Astrocyte (in vitro differentiated cells and primary cell): Measurements from ENCODE around the gene MBP. TPM values are rescaled to one million over a fixed set of nuclear protein-coding genes. Genes with fewer than 3 reads are reported as not detected.

Experiments used
- DNase-seq: peaks from one replicate; pipeline ENCODE4 v3.0.0-alpha.2; 2010; ENCODE audit warnings: low read depth
- FAIRE-seq: peaks from 2 replicates; lab custom pipeline; 2011; peaks lifted over from hg19 to GRCh38; lab: Jason Lieb, UNC
- H2AFZ ChIP-seq: 2 replicates; pipeline ENCODE4 v1.6.0; 2012; ENCODE audit warnings: low read depth, low read length, inconsistent platforms
- H3K27ac ChIP-seq: 2 replicates; pipeline ENCODE4 v1.5.1; 2011; ENCODE audit warnings: low read depth, low read length, inconsistent platforms
- H3K27me3 ChIP-seq: 2 replicates; pipeline ENCODE4 v1.6.0; 2011; ENCODE audit warnings: low read length, inconsistent platforms; ENCODE audit not compliant: insufficient read depth
- H3K36me3 ChIP-seq: 2 replicates; pipeline ENCODE4 v1.5.1; 2011; ENCODE audit warnings: low read length, inconsistent platforms; ENCODE audit not compliant: insufficient read depth
- H3K4me1 ChIP-seq: 2 replicates; pipeline ENCODE4 v1.5.1; 2011; ENCODE audit warnings: low read length, inconsistent platforms; ENCODE audit not compliant: insufficient read depth
- H3K4me2 ChIP-seq: 2 replicates; pipeline ENCODE4 v1.6.0; 2012; ENCODE audit warnings: low read length, inconsistent platforms
- H3K4me3 ChIP-seq: 2 replicates; pipeline ENCODE4 v1.5.1; 2011; ENCODE audit warnings: low read depth, mild to moderate bottlenecking, low read length, inconsistent platforms; ENCODE audit not compliant: insufficient read depth
- H3K79me2 ChIP-seq: 2 replicates; pipeline ENCODE4 v1.6.0; 2012; ENCODE audit warnings: mild to moderate bottlenecking, low read length, inconsistent platforms; ENCODE audit not compliant: insufficient read depth
- H3K9ac ChIP-seq: 2 replicates; pipeline ENCODE4 v1.6.0; 2012; ENCODE audit warnings: mild to moderate bottlenecking, low read length, inconsistent platforms
- H3K9me3 ChIP-seq: 2 replicates; pipeline ENCODE4 v1.5.1; 2012; ENCODE audit warnings: low read depth, mild to moderate bottlenecking, low read length, inconsistent platforms; ENCODE audit not compliant: insufficient read depth
- H4K20me1 ChIP-seq: 2 replicates; pipeline ENCODE4 v1.6.0; 2012; ENCODE audit warnings: low read length, inconsistent platforms; ENCODE audit not compliant: insufficient read depth
- H3K27ac Mint-ChIP-seq: one replicate; pipeline ENCODE4 v1.8.0; 2021; ENCODE audit warnings: mild to moderate bottlenecking, mixed read lengths; ENCODE audit not compliant: unreplicated experiment
- H3K27me3 Mint-ChIP-seq: one replicate; pipeline ENCODE4 v1.8.0; 2021; ENCODE audit warnings: low read depth, mixed read lengths; ENCODE audit not compliant: unreplicated experiment
- H3K36me3 Mint-ChIP-seq: one replicate; pipeline ENCODE4 v1.8.0; 2021; ENCODE audit warnings: low read depth, mixed read lengths; ENCODE audit not compliant: unreplicated experiment
- H3K4me1 Mint-ChIP-seq: one replicate; pipeline ENCODE4 v1.8.0; 2021; ENCODE audit warnings: low read depth, mixed read lengths; ENCODE audit not compliant: unreplicated experiment
- H3K4me3 Mint-ChIP-seq: one replicate; pipeline ENCODE4 v1.8.0; 2021; ENCODE audit warnings: mild to moderate bottlenecking, moderate library complexity, mixed read lengths; ENCODE audit not compliant: unreplicated experiment
- H3K9me3 Mint-ChIP-seq: one replicate; pipeline ENCODE4 v1.8.0; 2021; ENCODE audit warnings: mild to moderate bottlenecking, mixed read lengths; ENCODE audit not compliant: unreplicated experiment
- CTCF ChIP-seq: IDR thresholded peaks from 2 replicates; pipeline ENCODE4 v1.5.1; 2011; ENCODE audit warnings: low read depth, mild to moderate bottlenecking, inconsistent platforms, low read length, moderate library complexity; ENCODE audit not compliant: insufficient read depth
- EZH2 ChIP-seq: IDR thresholded peaks from 2 replicates; pipeline ENCODE4 v1.6.1; 2012; ENCODE audit warnings: mild to moderate bottlenecking, low read length, inconsistent platforms; ENCODE audit not compliant: insufficient read depth
- total RNA-seq: library from RNA; stranded (reverse); gene quantifications from 2 replicates; pipeline ENCODE4 v1.2.1, GENCODE V29; 2021

Gene MBP
- total RNA-seq, 1 donor from 2014 or later, result 11.4 TPM

GRCh38 chr18:77069482-77069881 is 63.1 kb downstream of the MBP start:
- H3K4me1 Mint-ChIP-seq, result peaks cover 55% of the 10 kb centered on the region
- Histone ChIP-seq H3K4me3 (no peak overlapping the region), H3K9ac (peak overlapping the region; percentile 79), H3K27me3 (no peaks in the 10 kb centered on the region), H3K36me3 (no peaks in the 10 kb centered on the region), H3K4me1 (peaks cover 59% of the 10 kb centered on the region), H4K20me1 (no peaks in the 10 kb centered on the region), H3K4me2 (no peak overlapping the region), H3K9me3 (no peaks in the 10 kb centered on the region), H2AFZ (no peak overlapping the region), H3K79me2 (no peaks in the 10 kb centered on the region), H3K27ac (peak overlapping the region; percentile 96)
- no peaks in the 10 kb centered on the region for H3K36me3 Mint-ChIP-seq
- no peak for TF ChIP-seq CTCF
- TF ChIP-seq EZH2, result no peak
- peaks cover 3% of the 10 kb centered on the region for H3K9me3 Mint-ChIP-seq
- peak overlapping the region; percentile 54 for H3K27ac Mint-ChIP-seq
- FAIRE-seq (no peak), DNase-seq (no peak)
- no peak overlapping the region for H3K4me3 Mint-ChIP-seq
- H3K27me3 Mint-ChIP-seq, result no peaks in the 10 kb centered on the region

GRCh38 chr18:77068321-77069312 is 64.0 kb downstream of the MBP start:
- Histone ChIP-seq H2AFZ (no peak overlapping the region), H3K4me1 (peaks cover 61% of the 10 kb centered on the region), H3K4me2 (peak overlapping the region; percentile 81), H3K9ac (peak overlapping the region; percentile 79), H3K9me3 (no peaks in the 10 kb centered on the region), H3K4me3 (no peak overlapping the region), H3K79me2 (no peaks in the 10 kb centered on the region), H3K27me3 (no peaks in the 10 kb centered on the region), H3K36me3 (no peaks in the 10 kb centered on the region), H4K20me1 (no peaks in the 10 kb centered on the region), H3K27ac (peak overlapping the region; percentile 96)
- no peak for FAIRE-seq
- DNase-seq, result peak; percentile 66
- Mint-ChIP-seq H3K27ac (peak overlapping the region; percentile 95), H3K4me1 (peaks cover 55% of the 10 kb centered on the region), H3K27me3 (no peaks in the 10 kb centered on the region), H3K4me3 (no peak overlapping the region), H3K36me3 (no peaks in the 10 kb centered on the region), H3K9me3 (no peaks in the 10 kb centered on the region)
- TF ChIP-seq CTCF, result no peak
- no peak for TF ChIP-seq EZH2
